PC-9 (cell line): ENCODE results near the gene DNAJA2. TPM values are rescaled to one million over a fixed set of nuclear protein-coding genes. Genes with fewer than 3 reads are reported as not detected.
A peak's percentile ranks its signal among the peaks of the same experiment; 100 is the strongest.

Source experiments
- BruUV-seq: library from RNA; stranded (reverse); fragments of 400-500 nt; replicated peaks from 2 replicates; lab custom pipeline; 2021; lab: Mats Ljungman, UMichigan
- CTCF ChIA-PET: fragments of 300-600 bp; sonication (Branson Sonifier 250); formaldehyde crosslinking; loops from one replicate; lab custom pipeline; 2022; ENCODE audit warnings: antibody characterized with exemption; lab: Charles Lee
- POLR2A ChIA-PET: fragments of 300-600 bp; sonication (Branson Sonifier 250); formaldehyde crosslinking; loops from one replicate; lab custom pipeline; 2022; ENCODE audit warnings: antibody characterized with exemption; ENCODE audit not compliant: unreplicated experiment; lab: Charles Lee
- DNase-seq, 2 experiments: peaks; one replicate each; pipeline versions ENCODE4 v3.0.0 to v3.0.0-alpha.2; 2015 to 2022; ENCODE audit warnings: mixed read lengths in 1 of 2
- H2AFZ ChIP-seq: fragments of 200-600 bp; sonication (generic); 2 replicates; pipeline ENCODE4 v1.8.1; 2017; ENCODE audit warnings: antibody characterized with exemption
- H3F3A ChIP-seq: fragments of 200-600 bp; sonication (generic); 2 replicates; pipeline ENCODE4 v1.8.1; 2017; ENCODE audit warnings: antibody characterized with exemption, mild to moderate bottlenecking, low read depth; ENCODE audit not compliant: insufficient read depth
- H3K27ac ChIP-seq: fragments of 200-600 bp; sonication (generic); 2 replicates; pipeline ENCODE4 v1.6.1; 2016; ENCODE audit warnings: mixed run types
- H3K27me3 ChIP-seq: fragments of 200-600 bp; sonication (generic); 2 replicates; pipeline ENCODE4 v1.6.1; 2016; ENCODE audit warnings: low read depth, mixed run types; ENCODE audit not compliant: insufficient read depth
- H3K36me3 ChIP-seq: fragments of 200-600 bp; sonication (generic); 2 replicates; pipeline ENCODE4 v1.6.1; 2016; ENCODE audit warnings: low read depth, mixed run types
- H3K4me1 ChIP-seq: fragments of 200-600 bp; sonication (generic); replicated peaks from 2 replicates; pipeline ENCODE4 v1.6.1; 2016; ENCODE audit warnings: mixed run types; ENCODE audit not compliant: insufficient read depth
- H3K4me2 ChIP-seq: fragments of 200-600 bp; sonication (generic); 2 replicates; pipeline ENCODE4 v1.6.1; 2017; ENCODE audit warnings: mixed run types
- H3K4me3 ChIP-seq: fragments of 200-600 bp; sonication (generic); 2 replicates; pipeline ENCODE4 v1.6.1; 2016; ENCODE audit warnings: mixed run types
- H3K79me2 ChIP-seq: fragments of 200-600 bp; sonication (generic); 2 replicates; pipeline ENCODE4 v1.6.1; 2017; ENCODE audit warnings: low read depth, mixed run types
- H3K9me2 ChIP-seq: fragments of 200-600 bp; sonication (generic); 2 replicates; pipeline ENCODE4 v1.8.1; 2017; ENCODE audit warnings: mild to moderate bottlenecking; ENCODE audit not compliant: insufficient read depth
- H3K9me3 ChIP-seq: fragments of 200-600 bp; sonication (generic); 2 replicates; pipeline ENCODE4 v1.8.1; 2016; ENCODE audit warnings: low read depth; ENCODE audit not compliant: insufficient read depth
- H4K20me1 ChIP-seq: fragments of 200-600 bp; sonication (generic); 2 replicates; pipeline ENCODE4 v1.8.1; 2017; ENCODE audit not compliant: insufficient read depth
- EZH2 ChIP-seq: fragments of 200-600 bp; sonication (generic); IDR thresholded peaks from 2 replicates; pipeline ENCODE4 v1.8.0; 2017; ENCODE audit warnings: antibody characterized with exemption, low read depth
- intact Hi-C: fragments of 100-400 bp; cut with micrococcal nuclease; formaldehyde crosslinking; loops from one replicate; pipeline ENCODE4 v1.10.0; 2022; ENCODE audit not compliant: unreplicated experiment
- total RNA-seq: library from RNA; stranded (reverse); gene quantifications from 2 replicates; pipeline ENCODE4 v1.2.3, GENCODE V29; 2021
- TF ChIP-seq, protein P1 (sequence below): fragments of 200-600 bp; sonication (generic); conservative IDR thresholded peaks from 2 replicates; pipeline ENCODE4 v1.6.1; 2017; ENCODE audit warnings: mixed run types, antibody characterized with exemption, mild to moderate bottlenecking, moderate library complexity

Gene DNAJA2
- total RNA-seq, 1 experiment from 2014 or later, result 89.8 TPM

DNA sequence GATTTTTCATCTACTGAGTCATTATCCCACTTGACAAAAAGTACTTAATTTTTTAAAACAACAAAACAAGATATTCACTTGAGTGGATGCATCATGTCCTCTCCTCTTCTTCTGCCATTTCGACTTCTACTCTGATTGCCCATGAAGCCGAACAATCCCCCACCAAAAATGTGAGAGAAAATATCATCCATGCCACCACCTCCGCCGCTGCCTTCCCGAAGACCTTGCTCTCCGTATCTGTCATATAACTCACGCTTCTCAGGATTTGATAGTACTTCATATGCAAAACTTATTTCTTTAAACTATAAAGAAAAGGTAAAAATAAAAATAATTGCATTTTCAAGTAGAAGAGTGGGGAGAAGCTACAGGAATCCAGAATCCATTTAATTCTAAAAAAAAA, 2.2 kb downstream of the DNAJA2 start:
- TF ChIP-seq, protein P1, sequence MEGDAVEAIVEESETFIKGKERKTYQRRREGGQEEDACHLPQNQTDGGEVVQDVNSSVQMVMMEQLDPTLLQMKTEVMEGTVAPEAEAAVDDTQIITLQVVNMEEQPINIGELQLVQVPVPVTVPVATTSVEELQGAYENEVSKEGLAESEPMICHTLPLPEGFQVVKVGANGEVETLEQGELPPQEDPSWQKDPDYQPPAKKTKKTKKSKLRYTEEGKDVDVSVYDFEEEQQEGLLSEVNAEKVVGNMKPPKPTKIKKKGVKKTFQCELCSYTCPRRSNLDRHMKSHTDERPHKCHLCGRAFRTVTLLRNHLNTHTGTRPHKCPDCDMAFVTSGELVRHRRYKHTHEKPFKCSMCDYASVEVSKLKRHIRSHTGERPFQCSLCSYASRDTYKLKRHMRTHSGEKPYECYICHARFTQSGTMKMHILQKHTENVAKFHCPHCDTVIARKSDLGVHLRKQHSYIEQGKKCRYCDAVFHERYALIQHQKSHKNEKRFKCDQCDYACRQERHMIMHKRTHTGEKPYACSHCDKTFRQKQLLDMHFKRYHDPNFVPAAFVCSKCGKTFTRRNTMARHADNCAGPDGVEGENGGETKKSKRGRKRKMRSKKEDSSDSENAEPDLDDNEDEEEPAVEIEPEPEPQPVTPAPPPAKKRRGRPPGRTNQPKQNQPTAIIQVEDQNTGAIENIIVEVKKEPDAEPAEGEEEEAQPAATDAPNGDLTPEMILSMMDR, result no peak
- no peak for TF ChIP-seq EZH2
- POLR2A ChIA-PET, result no interaction called here
- H3K36me3 ChIP-seq, result peaks cover 50% of the 10 kb centered on the region
- H3K4me2 ChIP-seq, result peak overlapping the region; percentile 99
- peaks cover 53% of the 10 kb centered on the region for H4K20me1 ChIP-seq
- H3K4me3 ChIP-seq, result no peak overlapping the region
- no peaks in the 10 kb centered on the region for H3K9me3 ChIP-seq
- no peak overlapping the region for H2AFZ ChIP-seq
- CTCF ChIA-PET, result no interaction called here
- no peak overlapping the region for H3K27ac ChIP-seq
- peaks cover 44% of the 10 kb centered on the region for H3F3A ChIP-seq
- intact Hi-C loops, result loop anchor here (10.0 kb wide), 1 partner anchor 1274 kb away; the partner anchor contains the start of genes ABCC11 and LONP2
- no TSS peak for BruUV-seq
- DNase-seq, result no peak
- no peaks in the 10 kb centered on the region for H3K9me2 ChIP-seq
- no peaks in the 10 kb centered on the region for H3K27me3 ChIP-seq
- peaks cover 32% of the 10 kb centered on the region for H3K4me1 ChIP-seq
- H3K79me2 ChIP-seq, result peaks cover 84% of the 10 kb centered on the region

DNA sequence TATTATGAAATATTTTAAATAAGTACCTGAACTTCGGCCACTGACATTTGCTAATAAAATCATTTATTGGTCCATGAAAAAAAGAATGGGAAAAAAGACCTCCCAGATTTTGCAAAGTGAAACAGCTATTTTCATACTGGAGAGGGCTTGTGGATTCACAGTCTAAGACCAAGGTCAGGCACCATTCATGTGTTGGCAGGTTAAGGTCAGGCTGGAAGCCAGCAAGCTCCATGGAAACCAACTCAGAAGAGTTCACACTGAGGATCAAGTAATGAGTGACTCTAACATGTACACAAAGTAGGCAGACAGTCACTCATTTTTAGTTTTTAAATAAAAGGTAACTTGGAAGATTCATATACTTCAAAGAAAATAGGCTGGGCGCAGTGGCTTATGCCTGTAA, 3.4 kb downstream of the DNAJA2 start:
- Histone ChIP-seq H3F3A (peaks cover 40% of the 10 kb centered on the region), H3K4me3 (no peak overlapping the region), H3K27ac (no peak overlapping the region), H3K9me2 (no peaks in the 10 kb centered on the region), H3K9me3 (no peaks in the 10 kb centered on the region), H4K20me1 (peaks cover 55% of the 10 kb centered on the region), H3K4me2 (no peak overlapping the region), H3K27me3 (no peaks in the 10 kb centered on the region), H3K36me3 (peaks cover 59% of the 10 kb centered on the region), H3K79me2 (peaks cover 80% of the 10 kb centered on the region), H2AFZ (no peak overlapping the region), H3K4me1 (peaks cover 25% of the 10 kb centered on the region)
- no TSS peak for BruUV-seq
- no peak for DNase-seq
- TF ChIP-seq, protein P1, result no peak
- no peak for TF ChIP-seq EZH2
- CTCF ChIA-PET, result interaction anchor here (0.7 kb wide), 1 partner anchor 1263 kb away, joined by 3 read pairs; no protein-coding TSS in a partner anchor
- POLR2A ChIA-PET, result no interaction called here
- intact Hi-C loops, result loop anchor here (10.0 kb wide), 1 partner anchor 1275 kb away; the partner anchor contains the start of genes ABCC11 and LONP2

DNA sequence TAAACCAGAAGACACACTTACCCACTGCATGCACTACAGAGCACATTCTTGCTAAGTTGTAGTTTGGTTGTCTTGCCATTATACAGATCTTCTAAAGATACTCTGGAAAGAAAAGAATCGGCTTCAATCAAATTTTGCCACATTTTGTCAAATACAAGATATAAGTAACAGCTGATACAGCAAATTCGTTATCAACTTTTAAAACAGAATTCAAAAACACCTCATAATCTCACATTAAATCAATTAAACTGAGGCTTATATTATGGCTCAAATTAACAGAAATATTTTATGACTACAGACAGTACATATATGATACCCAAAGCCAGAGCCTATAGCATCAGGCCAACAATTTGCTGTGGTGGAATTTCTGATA, 5.4 kb downstream of the DNAJA2 start:
- Histone ChIP-seq H3K27ac (no peak overlapping the region), H3K79me2 (peaks cover 73% of the 10 kb centered on the region), H3K27me3 (no peaks in the 10 kb centered on the region), H3F3A (peaks cover 32% of the 10 kb centered on the region), H2AFZ (no peak overlapping the region), H3K4me2 (no peak overlapping the region), H3K4me3 (no peak overlapping the region), H4K20me1 (peaks cover 60% of the 10 kb centered on the region), H3K9me3 (no peaks in the 10 kb centered on the region), H3K9me2 (no peaks in the 10 kb centered on the region), H3K36me3 (peaks cover 74% of the 10 kb centered on the region), H3K4me1 (peaks cover 14% of the 10 kb centered on the region)
- CTCF ChIA-PET, result no interaction called here
- TF ChIP-seq, protein P1, result no peak
- no peak for TF ChIP-seq EZH2
- intact Hi-C loops, result no loop called here
- BruUV-seq, result no TSS peak
- POLR2A ChIA-PET, result no interaction called here
- DNase-seq, result no peak
